Stimulated activated CD4-positive, alpha-beta T cell treated with anti-CD3 and anti-CD28 coated beads, Interleukin-4, amount 100 ng/mL, for 48 hours (primary cell): ENCODE results near the gene NOL9.

Experiments used
- DNase-seq, 2 donors: peaks; one replicate each; pipeline ENCODE4 v3.0.0-alpha.2; 2020; ENCODE audit warnings: low read depth in 2 of 2

NOL9 gene

DNA sequence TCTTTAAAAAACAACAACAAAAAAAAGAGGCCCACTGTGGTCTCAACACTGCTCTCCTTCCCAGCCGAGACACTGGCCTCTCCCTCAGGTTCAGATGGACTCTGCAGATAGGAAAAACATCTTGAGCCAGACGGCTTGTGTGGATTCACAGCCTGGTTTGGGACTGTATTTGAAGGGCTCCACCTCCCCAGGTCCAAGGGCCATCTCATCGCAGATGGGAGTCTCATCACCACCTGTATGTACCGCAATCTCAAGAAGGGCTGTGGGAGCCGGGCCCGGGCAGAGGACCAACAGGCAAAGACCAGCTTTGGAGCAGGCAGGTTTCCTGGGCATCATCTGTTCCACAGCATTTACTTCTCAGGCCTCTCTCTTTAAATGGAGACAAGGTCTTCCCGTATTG, 35.7 kb upstream of the NOL9 start:
- no peak for DNase-seq

DNA sequence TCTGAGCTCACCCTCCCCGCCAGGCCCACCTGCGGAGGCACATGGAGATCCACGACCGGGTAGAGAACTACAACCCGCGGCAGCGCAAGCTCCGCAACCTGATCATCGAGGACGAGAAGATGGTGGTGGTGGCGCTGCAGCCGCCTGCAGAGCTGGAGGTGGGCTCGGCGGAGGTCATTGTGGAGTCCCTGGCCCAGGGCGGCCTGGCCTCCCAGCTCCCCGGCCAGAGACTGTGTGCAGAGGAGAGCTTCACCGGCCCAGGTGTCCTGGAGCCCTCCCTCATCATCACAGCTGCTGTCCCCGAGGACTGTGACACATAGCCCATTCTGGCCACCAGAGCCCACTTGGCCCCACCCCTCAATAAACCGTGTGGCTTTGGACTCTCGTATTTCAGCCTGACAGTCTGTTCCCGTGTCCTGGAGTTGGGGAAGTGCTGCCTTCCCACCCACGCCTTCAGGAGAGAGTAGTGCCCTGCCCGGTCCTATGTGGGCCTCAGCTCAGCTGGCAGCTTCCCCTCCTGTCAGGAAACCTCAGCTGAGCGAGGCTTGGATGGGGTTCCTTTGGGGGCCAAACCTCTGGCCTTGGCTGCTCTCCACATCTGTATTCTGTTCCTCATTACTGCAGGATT, 34.7 kb upstream of the NOL9 start:
- no peak for DNase-seq

DNA sequence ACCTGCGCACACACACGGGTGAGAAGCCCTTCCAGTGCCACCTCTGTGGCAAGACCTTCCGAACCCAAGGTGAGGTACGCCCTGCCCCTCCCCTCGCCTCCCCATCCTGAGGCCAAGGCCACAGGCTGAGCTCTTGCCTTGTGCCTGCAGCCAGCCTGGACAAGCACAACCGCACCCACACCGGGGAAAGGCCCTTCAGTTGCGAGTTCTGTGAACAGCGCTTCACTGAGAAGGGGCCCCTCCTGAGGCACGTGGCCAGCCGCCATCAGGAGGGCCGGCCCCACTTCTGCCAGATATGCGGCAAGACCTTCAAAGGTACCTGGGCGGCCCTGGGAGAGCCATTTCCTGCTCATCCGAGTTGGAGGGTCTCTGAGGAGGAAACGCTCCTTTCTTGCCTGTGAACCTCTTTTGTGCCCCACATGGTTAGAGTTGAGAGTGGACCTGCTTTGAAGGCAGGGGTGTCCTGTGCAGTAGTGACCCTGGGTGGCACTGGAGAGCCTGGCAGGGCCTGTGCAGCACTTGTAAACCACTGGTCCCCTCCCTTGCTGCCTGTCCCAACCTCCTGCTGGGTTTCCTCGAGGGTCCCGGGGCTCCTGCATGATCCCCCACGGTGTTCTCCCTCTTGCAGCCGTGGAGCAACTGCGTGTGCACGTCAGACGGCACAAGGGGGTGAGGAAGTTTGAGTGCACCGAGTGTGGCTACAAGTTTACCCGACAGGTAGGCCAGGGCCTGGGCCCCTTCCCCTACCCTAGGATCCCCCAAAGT, 34.0 kb upstream of the NOL9 start:
- DNase-seq, result no peak

DNA sequence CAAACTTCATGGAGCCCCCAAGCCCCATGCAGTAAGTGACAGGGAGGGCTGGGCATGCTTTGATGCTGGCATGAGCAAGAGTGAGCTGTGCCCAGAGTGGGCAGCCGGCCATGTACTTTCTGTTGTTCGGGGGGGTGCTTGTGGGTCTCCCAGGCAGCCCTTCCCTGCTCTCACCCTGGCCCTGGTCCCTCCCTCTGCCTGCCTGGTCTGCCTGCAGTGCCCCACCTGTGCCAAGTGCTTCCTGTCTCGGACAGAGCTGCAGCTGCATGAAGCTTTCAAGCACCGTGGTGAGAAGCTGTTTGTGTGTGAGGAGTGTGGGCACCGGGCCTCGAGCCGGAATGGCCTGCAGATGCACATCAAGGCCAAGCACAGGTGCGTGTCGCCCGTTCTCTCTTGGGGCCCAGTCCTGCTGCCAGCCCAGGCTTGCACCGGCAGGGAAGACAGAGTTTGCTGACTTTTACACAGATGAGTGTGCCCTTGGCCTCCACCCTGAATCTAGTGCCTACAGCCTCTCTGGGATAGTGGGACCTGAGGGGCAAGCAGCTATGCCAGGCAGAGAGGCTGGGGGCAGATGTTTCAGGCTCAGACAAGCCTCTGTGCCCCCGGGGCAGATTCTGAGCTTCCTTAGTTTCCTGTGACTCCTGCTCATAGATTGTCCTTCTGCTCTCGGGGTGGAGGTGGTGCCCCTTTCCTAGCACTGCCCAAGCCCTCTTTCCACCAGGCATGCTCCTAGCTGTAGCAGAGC, 33.1 kb upstream of the NOL9 start:
- no peak for DNase-seq

DNA sequence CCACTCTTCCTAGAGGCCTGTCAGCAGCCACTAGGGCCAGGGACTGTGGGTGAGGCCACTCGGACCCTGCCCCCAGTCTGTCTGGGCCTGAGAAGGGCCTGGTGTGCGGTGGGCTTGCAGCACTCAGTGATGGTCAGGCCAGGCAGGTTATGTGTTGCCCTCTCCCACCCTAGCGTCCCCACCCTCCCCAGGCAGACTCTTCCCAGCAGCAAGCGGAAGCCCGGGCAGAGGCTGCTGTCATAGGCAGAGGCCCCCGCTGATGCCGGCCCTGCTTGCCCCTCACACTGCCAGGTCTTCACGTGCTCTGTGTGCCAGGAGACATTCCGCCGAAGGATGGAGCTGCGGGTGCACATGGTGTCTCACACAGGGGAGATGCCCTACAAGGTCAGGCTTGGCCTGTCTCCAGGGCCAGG, 32.1 kb upstream of the NOL9 start:
- DNase-seq, result no peak

DNA sequence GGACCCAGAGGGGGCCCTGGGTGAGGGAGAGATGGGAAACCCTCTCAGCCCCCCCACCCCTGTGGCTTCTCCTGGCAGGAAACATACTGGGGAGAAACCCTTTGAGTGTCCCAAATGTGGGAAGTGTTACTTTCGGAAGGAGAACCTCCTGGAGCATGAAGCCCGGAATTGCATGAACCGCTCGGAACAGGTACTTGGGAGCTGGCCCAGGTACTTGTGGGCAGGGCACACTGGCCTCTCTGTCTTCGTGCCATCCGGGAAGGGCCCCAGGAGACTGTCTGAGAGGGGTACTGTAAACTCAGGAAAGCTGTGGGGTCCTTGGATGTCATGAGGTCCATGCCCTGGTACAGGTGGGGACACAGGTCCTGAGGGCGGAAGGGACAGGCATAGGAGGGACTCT, 31.5 kb upstream of the NOL9 start:
- DNase-seq, result no peak

DNA sequence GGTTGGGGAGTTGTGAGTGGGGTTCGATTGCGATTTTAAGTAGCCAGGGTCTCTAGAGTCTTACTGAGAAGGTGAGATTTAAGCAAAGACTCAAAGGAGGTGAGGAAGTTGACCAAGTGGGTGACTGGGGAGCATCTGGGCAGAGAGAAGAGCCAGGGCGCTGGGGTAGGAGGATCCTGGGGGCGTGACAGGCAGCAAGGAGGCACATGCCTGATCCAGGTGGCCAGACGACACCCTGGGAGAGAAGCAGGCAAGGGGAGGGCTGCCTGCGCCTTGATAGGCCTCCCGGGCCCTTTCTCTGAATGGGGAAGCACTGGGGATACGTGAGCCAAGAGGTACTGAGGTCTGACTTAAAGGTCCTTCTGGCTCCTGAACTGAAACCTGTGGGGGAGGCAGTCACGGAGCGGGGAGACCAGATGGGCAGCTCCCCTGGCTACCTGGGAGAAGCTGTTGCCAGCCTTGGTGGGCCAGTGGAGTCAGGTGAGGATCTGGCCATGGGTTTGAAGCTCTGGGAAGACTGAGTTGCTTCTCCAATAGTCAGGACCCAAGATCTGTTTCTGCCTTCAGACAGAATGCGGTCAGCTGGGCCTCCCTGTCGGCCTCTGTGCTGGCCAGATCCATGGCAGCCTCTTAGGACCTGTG, 30.9 kb upstream of the NOL9 start:
- DNase-seq, result no peak

DNA sequence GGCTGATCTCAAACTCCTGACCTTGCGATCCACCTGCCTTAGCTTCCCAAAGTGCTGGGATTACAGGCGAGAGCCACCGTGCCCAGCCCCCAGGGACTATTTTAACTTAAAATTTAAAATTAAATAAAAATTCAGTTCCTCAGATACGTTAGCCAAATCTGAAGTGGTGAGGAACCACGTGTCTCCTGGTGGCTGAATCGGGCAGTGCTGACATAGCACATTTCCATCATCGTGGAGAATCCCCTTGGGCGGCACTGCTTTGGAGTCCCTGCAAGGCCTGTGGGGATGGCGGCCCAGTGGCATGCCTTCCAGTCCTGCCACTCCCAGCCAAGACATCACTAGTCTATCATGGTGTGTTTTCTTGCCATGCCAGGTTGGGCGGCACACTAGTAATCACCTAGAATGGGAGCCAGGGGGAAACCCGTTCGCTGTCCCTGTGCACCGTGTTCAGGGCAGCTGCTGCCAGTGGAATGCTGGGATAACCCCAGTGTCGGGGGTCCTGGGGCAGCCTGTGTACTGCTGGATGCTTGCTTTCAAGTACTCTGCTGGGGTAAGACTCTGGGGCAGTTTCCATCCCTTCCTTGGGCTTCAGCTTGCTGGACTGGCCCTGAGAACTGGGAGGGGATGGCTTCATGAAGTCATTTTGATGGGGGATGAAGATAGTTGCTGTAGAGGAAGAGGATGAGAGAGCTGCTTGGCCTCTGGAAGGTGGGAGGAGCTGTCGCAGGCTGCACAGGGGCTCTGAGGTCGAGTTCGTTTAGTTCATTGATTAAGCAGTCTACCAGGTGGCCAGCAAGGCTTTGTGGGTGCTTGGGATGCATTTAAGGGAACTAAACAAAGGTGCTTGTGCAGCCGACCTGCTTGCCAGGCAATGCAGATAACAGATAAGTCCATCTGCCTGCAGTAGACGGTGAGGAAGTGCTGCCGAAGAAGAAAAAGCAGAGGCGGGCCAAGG, 30.1 kb upstream of the NOL9 start:
- DNase-seq, result no peak

DNA sequence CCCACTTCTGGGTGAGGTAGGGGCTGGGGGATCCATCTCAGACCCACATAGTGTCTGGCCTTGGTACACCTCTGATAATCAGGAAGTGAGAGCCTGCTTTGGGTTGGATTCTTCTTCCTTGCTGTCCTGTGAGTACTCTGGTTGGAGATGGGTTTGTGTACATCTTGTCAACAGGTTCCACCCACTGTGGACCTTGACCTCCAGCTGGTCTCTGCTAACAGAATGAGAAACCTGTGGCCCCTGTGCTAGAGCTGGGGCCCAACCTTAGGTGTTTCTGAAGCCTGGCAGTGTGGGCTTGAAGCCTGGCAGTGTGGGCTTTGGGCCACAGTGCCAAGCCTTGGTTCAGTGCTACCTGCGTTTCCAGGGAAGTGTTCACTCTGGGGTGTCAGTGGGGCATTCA, 28.1 kb upstream of the NOL9 start:
- no peak for DNase-seq

DNA sequence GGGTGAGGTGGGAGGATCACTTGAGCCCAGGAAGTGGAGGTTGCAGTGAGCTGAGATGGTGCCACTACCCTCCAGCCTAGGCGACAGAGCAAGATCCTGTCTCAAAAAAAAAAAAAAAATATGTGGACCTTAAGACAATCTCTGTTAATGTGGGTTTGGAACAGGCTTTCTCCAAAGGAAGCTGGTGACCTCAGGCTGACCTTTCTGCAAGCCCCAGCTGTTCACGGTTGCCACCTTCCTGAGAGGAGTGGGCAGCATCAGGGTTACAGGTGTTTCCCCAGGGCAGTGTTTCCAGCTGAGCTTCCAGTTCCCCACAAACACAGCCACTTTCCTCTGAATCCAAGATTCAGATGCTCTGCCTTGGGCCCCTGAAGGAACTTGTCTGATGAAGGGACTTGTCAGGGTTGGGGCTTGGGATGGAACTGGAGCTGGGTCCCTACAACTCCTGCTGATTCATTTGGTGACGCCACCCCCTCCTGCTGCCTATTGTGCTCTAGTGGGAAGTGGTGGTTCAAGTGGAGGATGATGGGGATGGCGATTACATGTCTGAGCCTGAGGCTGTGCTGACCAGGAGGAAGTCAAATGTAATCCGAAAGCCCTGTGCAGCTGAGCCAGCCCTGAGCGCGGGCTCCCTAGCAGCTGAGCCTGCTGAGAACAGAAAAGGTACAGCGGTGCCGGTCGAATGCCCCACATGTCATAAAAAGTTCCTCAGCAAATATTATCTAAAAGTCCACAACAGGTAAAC, 27.4 kb upstream of the NOL9 start:
- DNase-seq, result no peak

DNA sequence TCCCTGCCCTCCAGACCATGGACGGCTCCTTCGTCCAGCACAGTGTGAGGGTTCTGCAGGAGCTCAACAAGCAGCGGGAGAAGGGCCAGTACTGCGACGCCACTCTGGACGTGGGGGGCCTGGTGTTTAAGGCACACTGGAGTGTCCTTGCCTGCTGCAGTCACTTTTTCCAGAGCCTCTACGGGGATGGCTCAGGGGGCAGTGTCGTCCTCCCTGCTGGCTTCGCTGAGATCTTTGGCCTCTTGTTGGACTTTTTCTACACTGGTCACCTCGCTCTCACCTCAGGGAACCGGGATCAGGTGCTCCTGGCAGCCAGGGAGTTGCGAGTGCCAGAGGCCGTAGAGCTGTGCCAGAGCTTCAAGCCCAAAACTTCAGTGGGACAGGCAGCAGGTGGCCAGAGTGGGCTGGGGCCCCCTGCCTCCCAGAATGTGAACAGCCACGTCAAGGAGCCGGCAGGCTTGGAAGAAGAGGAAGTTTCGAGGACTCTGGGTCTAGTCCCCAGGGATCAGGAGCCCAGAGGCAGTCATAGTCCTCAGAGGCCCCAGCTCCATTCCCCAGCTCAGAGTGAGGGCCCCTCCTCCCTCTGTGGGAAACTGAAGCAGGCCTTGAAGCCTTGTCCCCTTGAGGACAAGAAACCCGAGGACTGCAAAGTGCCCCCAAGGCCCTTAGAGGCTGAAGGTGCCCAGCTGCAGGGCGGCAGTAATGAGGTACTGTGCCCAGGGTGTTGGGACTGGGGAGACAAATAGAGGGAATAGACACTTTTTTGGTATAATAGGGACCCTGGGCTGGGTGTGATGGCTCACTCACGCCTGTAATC, 26.5 kb upstream of the NOL9 start:
- DNase-seq, result no peak

DNA sequence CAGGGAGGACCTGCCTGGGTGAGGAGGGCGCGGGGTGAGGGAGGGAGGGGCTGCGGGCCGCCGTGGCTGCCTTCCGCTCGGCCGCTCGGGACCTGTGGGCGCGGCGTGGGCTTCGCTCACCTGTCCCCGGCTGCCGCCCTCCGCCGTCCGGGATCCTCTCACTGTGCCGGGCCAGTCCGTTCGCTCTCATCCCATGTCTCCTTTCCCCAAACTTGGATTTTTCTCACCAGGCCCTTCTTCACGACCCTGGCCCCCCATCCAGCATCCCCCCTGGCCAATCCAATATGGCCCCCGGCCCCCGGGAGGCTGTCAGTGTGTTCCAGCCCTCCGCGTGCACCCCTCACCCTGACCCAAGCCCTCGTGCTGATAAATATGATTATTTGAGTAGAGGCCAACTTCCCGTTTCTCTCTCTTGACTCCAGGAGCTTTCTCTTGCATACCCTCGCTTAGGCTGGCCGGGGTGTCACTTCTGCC, 25.8 kb upstream of the NOL9 start:
- peak in 1 of 2 donors; percentile 17 for DNase-seq

DNA sequence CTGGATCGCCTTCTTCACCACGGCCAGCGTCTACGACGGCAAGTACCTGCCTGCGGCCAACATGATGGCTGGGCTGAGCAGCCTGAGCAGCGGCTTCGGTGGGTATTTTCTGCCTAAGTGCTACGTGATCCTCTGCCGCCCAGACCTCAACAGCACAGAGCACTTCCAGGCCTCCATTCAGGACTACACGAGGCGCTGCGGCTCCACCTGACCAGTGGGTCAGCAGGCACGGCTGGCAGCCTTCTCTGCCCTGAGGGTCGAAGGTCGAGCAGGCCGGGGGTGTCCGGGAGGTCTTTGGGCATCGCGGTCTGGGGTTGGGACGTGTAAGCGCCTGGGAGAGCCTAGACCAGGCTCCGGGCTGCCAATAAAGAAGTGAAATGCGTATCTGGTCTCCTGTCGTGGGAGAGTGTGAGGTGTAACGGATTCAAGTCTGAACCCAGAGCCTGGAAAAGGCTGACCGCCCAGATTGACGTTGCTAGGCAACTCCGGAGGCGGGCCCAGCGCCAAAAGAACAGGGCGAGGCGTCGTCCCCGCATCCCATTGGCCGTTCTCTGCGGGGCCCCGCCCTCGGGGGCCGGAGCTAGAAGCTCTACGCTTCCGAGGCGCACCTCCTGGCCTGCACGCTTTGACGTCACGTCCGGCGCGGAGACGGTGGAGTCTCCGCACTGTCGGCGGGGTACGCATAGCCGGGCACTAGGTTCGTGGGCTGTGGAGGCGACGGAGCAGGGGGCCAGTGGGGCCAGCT, 25.2 kb upstream of the NOL9 start, which contains the start of gene ZBTB48:
Gene ZBTB48, plus strand, starts transcription at position 621 of the 745 bp plus-strand sequence. CDS start 616 bp downstream, outside the sequence.
- peak; percentile 95 to 97 for DNase-seq

DNA sequence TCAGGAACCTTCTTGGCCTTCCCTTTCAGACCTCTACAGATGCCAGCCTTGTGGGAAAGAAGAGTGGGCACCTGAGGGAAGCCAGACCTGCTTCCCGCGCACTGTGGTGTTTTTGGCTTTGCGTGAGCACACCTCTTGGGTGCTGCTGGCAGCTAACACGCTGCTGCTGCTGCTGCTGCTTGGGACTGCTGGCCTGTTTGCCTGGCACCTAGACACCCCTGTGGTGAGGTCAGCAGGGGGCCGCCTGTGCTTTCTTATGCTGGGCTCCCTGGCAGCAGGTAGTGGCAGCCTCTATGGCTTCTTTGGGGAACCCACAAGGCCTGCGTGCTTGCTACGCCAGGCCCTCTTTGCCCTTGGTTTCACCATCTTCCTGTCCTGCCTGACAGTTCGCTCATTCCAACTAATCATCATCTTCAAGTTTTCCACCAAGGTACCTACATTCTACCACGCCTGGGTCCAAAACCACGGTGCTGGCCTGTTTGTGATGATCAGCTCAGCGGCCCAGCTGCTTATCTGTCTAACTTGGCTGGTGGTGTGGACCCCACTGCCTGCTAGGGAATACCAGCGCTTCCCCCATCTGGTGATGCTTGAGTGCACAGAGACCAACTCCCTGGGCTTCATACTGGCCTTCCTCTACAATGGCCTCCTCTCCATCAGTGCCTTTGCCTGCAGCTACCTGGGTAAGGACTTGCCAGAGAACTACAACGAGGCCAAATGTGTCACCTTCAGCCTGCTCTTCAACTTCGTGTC, 24.5 kb upstream of the NOL9 start:
- no peak for DNase-seq

DNA sequence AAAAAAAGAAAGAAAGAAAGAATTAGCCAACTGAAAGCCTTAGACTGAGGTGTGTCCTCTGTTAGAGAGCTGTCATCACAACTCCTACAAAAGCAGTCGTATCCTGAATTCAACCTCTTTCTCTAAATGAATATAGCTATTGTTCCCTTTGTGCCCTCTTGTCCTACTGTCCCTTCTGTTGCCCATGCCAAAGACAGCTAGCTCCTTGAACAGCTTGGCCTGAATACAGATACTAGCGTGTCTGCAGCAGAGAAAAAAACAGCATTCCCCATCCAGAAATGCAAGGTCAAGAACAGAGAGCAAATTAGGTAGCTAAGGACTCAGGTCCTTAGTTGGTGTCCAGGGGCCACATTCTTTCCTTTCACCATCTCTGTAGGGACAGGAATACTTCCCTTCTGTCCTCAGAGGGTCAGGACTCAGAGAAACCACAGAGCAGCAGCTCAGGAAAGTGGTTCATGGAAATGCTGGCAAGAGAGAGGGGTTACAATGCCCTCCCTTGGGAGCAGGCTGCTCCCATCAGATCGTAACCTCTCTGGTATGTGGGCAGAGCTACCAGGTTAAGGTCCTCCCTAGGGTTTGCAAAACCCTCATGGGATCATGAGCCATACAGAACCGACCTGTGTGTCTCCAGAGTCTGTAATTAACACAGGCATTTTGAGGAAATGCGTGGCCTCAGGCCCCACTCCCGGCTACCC, 23.7 kb upstream of the NOL9 start:
- DNase-seq, result no peak

DNA sequence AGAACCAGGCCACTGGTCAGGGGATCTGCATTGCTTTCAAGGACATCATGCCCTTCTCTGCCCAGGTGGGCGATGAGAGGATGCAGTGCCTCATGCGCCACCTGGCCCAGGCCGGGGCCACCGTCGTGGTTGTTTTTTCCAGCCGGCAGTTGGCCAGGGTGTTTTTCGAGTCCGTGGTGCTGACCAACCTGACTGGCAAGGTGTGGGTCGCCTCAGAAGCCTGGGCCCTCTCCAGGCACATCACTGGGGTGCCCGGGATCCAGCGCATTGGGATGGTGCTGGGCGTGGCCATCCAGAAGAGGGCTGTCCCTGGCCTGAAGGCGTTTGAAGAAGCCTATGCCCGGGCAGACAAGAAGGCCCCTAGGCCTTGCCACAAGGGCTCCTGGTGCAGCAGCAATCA, 20.5 kb upstream of the NOL9 start:
- DNase-seq, result no peak

DNA sequence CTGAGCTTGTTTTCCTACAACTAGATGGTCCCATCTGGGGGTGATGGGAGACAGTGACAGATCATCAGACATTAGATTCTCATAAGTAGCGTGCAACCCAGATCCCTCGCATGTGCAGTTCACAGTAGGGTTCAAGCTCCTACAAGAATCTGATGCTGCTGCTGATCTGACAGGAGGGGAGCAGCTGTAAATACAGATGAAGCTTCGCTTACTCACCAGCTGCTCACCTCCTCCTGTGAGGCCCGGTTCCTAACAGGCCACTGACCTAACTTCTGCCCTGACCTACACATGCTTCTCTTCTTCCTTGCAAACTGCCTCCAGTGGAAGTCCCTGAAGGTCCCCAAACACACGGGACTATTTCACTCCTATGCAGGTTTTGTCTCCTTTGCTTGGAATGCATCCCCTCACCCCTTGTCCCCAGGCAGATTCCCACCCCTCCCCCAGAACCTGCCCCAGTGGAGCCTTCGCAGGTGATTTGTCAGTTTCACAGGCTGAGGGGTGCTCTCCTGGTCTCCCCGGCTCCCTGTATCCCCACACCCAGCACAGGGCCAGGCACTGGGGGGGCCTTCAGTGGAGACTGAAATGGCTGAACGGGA, 19.8 kb upstream of the NOL9 start:
- no peak for DNase-seq
